Measurements from ENCODE around the gene ZNF615. TPM values are rescaled to one million over a fixed set of nuclear protein-coding genes. Genes with fewer than 3 reads are reported as not detected.

ZNF615 gene
- total RNA-seq, 1 experiment from 2014 or later: 1.6 TPM

GRCh38 chr19:51977346-51977745 is 30.7 kb downstream of the ZNF615 start:
- Histone ChIP-seq H3K27me3 (ENCODE audit: insufficient read depth, low read length) (no peaks in the 10 kb centered on the region), H3K4me2 (ENCODE audit: low read length) (no peak overlapping the region), H3K9me2 (ENCODE audit: insufficient read depth) (no peaks in the 10 kb centered on the region), H4K20me1 (ENCODE audit: insufficient read depth) (no peaks in the 10 kb centered on the region), H3K79me2 (ENCODE audit: insufficient read depth, low read length) (no peaks in the 10 kb centered on the region), H3K27ac (ENCODE audit: low read depth, low read length) (no peak overlapping the region), H3K4me1 (ENCODE audit: control insufficient read depth in 1 of 2, insufficient read depth in 2 of 2, low read length in 2 of 2) (no peaks in the 10 kb centered on the region), H3K4me3 (replicated peaks in 1 of 2; ENCODE audit: low read depth in 1 of 2, low read length in 2 of 2) (no peak overlapping the region), H3K9me3 (ENCODE audit: control insufficient read depth in 1 of 2, insufficient read depth in 1 of 2, low read depth in 1 of 2, low read length in 2 of 2) (peaks cover 23 to 32% of the 10 kb centered on the region in 2 experiments; a peak in 3 of 4 replicates), H3K9ac (ENCODE audit: low read length) (no peak overlapping the region), H2AFZ (ENCODE audit: low read depth, low read length, poor library complexity, severe bottlenecking) (no peak overlapping the region), H3K36me3 (ENCODE audit: control insufficient read depth in 1 of 2, insufficient read depth in 2 of 2, low read length in 2 of 2) (no peaks in the 10 kb centered on the region)
- no peak for DNase-seq (ENCODE audit: low read depth, low spot score)
- no peak for ATAC-seq
- TF ChIP-seq SRF (IDR thresholded peaks at IDR 0.05; ENCODE audit: low read depth) (no peak), JUND (IDR thresholded peaks at IDR 0.05) (no peak), REST (IDR thresholded peaks at IDR 0.05; ENCODE audit: low read depth) (no peak), ATF3 (IDR thresholded peaks at IDR 0.05) (no peak), SP1 (IDR thresholded peaks at IDR 0.05; ENCODE audit: low read depth) (no peak), EZH2phosphoT487 (IDR thresholded peaks at IDR 0.05; ENCODE audit: borderline replicate concordance) (no peak), FOSL1 (IDR thresholded peaks at IDR 0.05; ENCODE audit: low read depth) (no peak), ELF1 (IDR thresholded peaks at IDR 0.05; ENCODE audit: borderline replicate concordance, low read depth) (no peak), TCF7L2 (IDR thresholded peaks at IDR 0.05; ENCODE audit: borderline replicate concordance, extremely low read depth, insufficient read depth, insufficient read length) (no peak), EZH2 (IDR thresholded peaks at IDR 0.05) (no peak), CEBPB (IDR thresholded peaks at IDR 0.05; ENCODE audit: low read depth) (no peak), ZNF274 (IDR thresholded peaks at IDR 0.05; ENCODE audit: low read depth, low read length) (no peak), CTCF (IDR thresholded peaks at IDR 0.05 in 2 of 3, conservative IDR thresholded peaks at IDR 0.05 in 1 of 3; ENCODE audit: borderline replicate concordance in 1 of 3, insufficient read depth in 1 of 3, low read depth in 2 of 3, low read length in 2 of 3) (no peak)
- intact Hi-C loops (cut with micrococcal nuclease): no loop called here
- ChIA-PET RAD21 (ENCODE audit: low non-redundant PET in 1 of 2, low total read pairs in 2 of 2, uncharacterized antibody in 2 of 2, unreplicated experiment in 2 of 2) (no interaction called here), CTCF (no interaction called here), POLR2A (no interaction called here)
- BruUV-seq (replicated peaks): no TSS peak

Measured in HCT116 (cell line).